Body of pancreas (tissue), 4 donors: ENCODE results near the gene IGSF6. TPM values are rescaled to one million over a fixed set of nuclear protein-coding genes. Genes with fewer than 3 reads are reported as not detected.

Experiments
- ATAC-seq: fragments of 150-250 bp; one replicate; pipeline ENCODE4 v1.9.1; 2016
- DNase-seq, 4 donors: peaks; one replicate each; pipeline ENCODE4 v3.0.0-alpha.2; 2019
- H3K27ac ChIP-seq, 4 donors: fragments of 200-600 bp; sonication (generic); 1 replicate in 3 of 4; 2 replicates in 1 of 4; pipeline versions ENCODE4 v1.5.1 to v1.6.1; 2016 to 2019; ENCODE audit warnings: mild to moderate bottlenecking in 1 of 4, mixed read lengths in 1 of 4, moderate library complexity in 1 of 4
- H3K27me3 ChIP-seq, 2 donors: fragments of 200-600 bp; sonication (generic); one replicate each; pipeline ENCODE4 v1.6.0; 2016; ENCODE audit warnings: mild to moderate bottlenecking in 1 of 2
- H3K36me3 ChIP-seq, 2 donors: fragments of 200-600 bp; sonication (generic); replicated peaks in 1 of 2; 2 replicates each; pipeline ENCODE4 v1.5.1; 2016; ENCODE audit warnings: low read depth in 2 of 2; ENCODE audit not compliant: insufficient read depth in 1 of 2
- H3K4me1 ChIP-seq: fragments of 200-600 bp; sonication (generic); one replicate; pipeline ENCODE4 v1.6.0; 2016
- H3K4me3 ChIP-seq, 2 donors: fragments of 200-600 bp; sonication (generic); 1 replicate in 1 of 2; 2 replicates in 1 of 2; pipeline ENCODE4 v1.5.1; 2016 to 2019
- H3K9me3 ChIP-seq, 3 donors: fragments of 200-600 bp; sonication (generic); 1 replicate in 2 of 3; 2 replicates in 1 of 3; pipeline ENCODE4 v1.5.1; 2016
- POLR2A ChIP-seq, 3 donors: fragments of 450-650 bp; IDR thresholded peaks; one replicate each; pipeline ENCODE4 v1.6.1; 2016; ENCODE audit warnings: antibody characterized with exemption in 3 of 3, mild to moderate bottlenecking in 2 of 3
- WGBS, 2 donors: methylation state at CpG; one replicate each; pipeline ENCODE4 v1.1.5; 2017; 5-methylcytosine and 5-hydroxymethylcytosine counted together
- intact Hi-C: fragments of 100-400 bp; cut with DNase I; formaldehyde crosslinking; loops from one replicate; pipeline ENCODE4 v1.15.1; 2023
- small RNA-seq: library from RNA; depleted of rRNA; stranded (forward); fragments of <200 nt; gene quantifications from one replicate; pipeline ENCODE3, GENCODE V24; 2016
- total RNA-seq, 2 donors: library from RNA; depleted of rRNA; stranded (reverse); fragments of >200 nt; gene quantifications; one replicate each; pipeline ENCODE4 v1.1.0, GENCODE V29; 2016
- TF ChIP-seq, protein P1 (sequence below), 7 experiments: fragments of 450-650 bp in 4 of 7; fragments of 200-600 bp in 3 of 7; sonication (generic) in 3 of 7; IDR thresholded peaks; one replicate each; pipeline ENCODE4 v1.5.1; 2016 to 2019; ENCODE audit warnings: antibody characterized with exemption in 7 of 7

Gene IGSF6
- total RNA-seq, 2 donors from 2014 or later, result 1.3 TPM; not detected in 1

DNA sequence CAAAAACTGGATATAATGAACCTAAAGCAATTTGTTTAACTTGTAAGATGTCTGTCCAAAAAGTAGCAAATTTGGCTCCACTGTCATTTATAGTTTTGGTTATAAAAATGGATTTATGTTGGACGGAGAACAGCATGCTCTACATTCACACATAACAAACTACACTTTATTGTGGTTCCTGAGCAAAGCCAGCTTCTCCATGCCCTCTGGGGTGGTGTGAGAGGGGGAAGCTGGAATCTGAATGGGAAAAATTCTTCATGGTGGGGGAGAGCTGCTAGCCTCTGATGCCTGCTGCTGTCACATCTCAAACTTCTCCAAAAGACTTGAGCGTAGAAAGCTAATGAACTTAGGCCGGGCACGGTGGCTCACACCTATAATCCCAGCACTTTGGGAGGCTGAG is 62.9 kb downstream of the IGSF6 start:
- WGBS, 2 donors, result 72 to 73% methylated on average over 4 of the region's 4 CpGs

More for the DNA sequence above, 62.9 kb downstream of the IGSF6 start:
- DNase-seq (no peak), ATAC-seq (no peak)
- Histone ChIP-seq H3K4me1 (no peaks in the 10 kb centered on the region), H3K27me3 (no peaks in the 10 kb centered on the region), H3K36me3 (no peaks in the 10 kb centered on the region), H3K9me3 (no peaks in the 10 kb centered on the region), H3K4me3 (no peak overlapping the region), H3K27ac (no peak overlapping the region)
- TF ChIP-seq, protein P1, sequence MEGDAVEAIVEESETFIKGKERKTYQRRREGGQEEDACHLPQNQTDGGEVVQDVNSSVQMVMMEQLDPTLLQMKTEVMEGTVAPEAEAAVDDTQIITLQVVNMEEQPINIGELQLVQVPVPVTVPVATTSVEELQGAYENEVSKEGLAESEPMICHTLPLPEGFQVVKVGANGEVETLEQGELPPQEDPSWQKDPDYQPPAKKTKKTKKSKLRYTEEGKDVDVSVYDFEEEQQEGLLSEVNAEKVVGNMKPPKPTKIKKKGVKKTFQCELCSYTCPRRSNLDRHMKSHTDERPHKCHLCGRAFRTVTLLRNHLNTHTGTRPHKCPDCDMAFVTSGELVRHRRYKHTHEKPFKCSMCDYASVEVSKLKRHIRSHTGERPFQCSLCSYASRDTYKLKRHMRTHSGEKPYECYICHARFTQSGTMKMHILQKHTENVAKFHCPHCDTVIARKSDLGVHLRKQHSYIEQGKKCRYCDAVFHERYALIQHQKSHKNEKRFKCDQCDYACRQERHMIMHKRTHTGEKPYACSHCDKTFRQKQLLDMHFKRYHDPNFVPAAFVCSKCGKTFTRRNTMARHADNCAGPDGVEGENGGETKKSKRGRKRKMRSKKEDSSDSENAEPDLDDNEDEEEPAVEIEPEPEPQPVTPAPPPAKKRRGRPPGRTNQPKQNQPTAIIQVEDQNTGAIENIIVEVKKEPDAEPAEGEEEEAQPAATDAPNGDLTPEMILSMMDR (IDR thresholded peaks at IDR 0.05), result no peak
- no peak for TF ChIP-seq POLR2A (IDR thresholded peaks at IDR 0.05)
- intact Hi-C loops, result no loop called here

Small RNA genes within 50 kb of the gene (small RNA-seq; reads per million reads assigned to genes)
- not detected for gene RNU6-1005P
- not detected for gene RNU6-196P

Other genes starting within 250 kb of the IGSF6 start
- 100 to 1,000 TPM in 1 of 2 donors, 10 to 100 TPM in 1; 76.3 to 114 TPM for gene METTL9, start 53.0 kb downstream of the IGSF6 start, total RNA-seq
- gene OTOA, start 11.4 kb upstream of the IGSF6 start, total RNA-seq, result under 1 TPM in 1 of 2 donors, not detected in 1; 0.26 TPM
- gene NPIPB4, start 205.1 kb upstream of the IGSF6 start, total RNA-seq, result 10 to 100 TPM; 22.1 to 25.7 TPM